PC-9 (cell line): ENCODE data around the gene PTPN14. TPM values are rescaled to one million over a fixed set of nuclear protein-coding genes. Genes with fewer than 3 reads are reported as not detected.

Experiments used
- BruUV-seq: library from RNA; stranded (reverse); fragments of 400-500 nt; replicated peaks from 2 replicates; lab custom pipeline; 2021; lab: Mats Ljungman, UMichigan
- CTCF ChIA-PET: fragments of 300-600 bp; sonication (Branson Sonifier 250); formaldehyde crosslinking; loops from one replicate; lab custom pipeline; 2022; ENCODE audit warnings: antibody characterized with exemption; lab: Charles Lee
- POLR2A ChIA-PET: fragments of 300-600 bp; sonication (Branson Sonifier 250); formaldehyde crosslinking; loops from one replicate; lab custom pipeline; 2022; ENCODE audit warnings: antibody characterized with exemption; ENCODE audit not compliant: unreplicated experiment; lab: Charles Lee
- DNase-seq, 2 experiments: peaks; one replicate each; pipeline versions ENCODE4 v3.0.0 to v3.0.0-alpha.2; 2015 to 2022; ENCODE audit warnings: mixed read lengths in 1 of 2
- H2AFZ ChIP-seq: fragments of 200-600 bp; sonication (generic); 2 replicates; pipeline ENCODE4 v1.8.1; 2017; ENCODE audit warnings: antibody characterized with exemption
- H3F3A ChIP-seq: fragments of 200-600 bp; sonication (generic); 2 replicates; pipeline ENCODE4 v1.8.1; 2017; ENCODE audit warnings: antibody characterized with exemption, mild to moderate bottlenecking, low read depth; ENCODE audit not compliant: insufficient read depth
- H3K27ac ChIP-seq: fragments of 200-600 bp; sonication (generic); 2 replicates; pipeline ENCODE4 v1.6.1; 2016; ENCODE audit warnings: mixed run types
- H3K27me3 ChIP-seq: fragments of 200-600 bp; sonication (generic); 2 replicates; pipeline ENCODE4 v1.6.1; 2016; ENCODE audit warnings: low read depth, mixed run types; ENCODE audit not compliant: insufficient read depth
- H3K36me3 ChIP-seq: fragments of 200-600 bp; sonication (generic); 2 replicates; pipeline ENCODE4 v1.6.1; 2016; ENCODE audit warnings: low read depth, mixed run types
- H3K4me1 ChIP-seq: fragments of 200-600 bp; sonication (generic); replicated peaks from 2 replicates; pipeline ENCODE4 v1.6.1; 2016; ENCODE audit warnings: mixed run types; ENCODE audit not compliant: insufficient read depth
- H3K4me2 ChIP-seq: fragments of 200-600 bp; sonication (generic); 2 replicates; pipeline ENCODE4 v1.6.1; 2017; ENCODE audit warnings: mixed run types
- H3K4me3 ChIP-seq: fragments of 200-600 bp; sonication (generic); 2 replicates; pipeline ENCODE4 v1.6.1; 2016; ENCODE audit warnings: mixed run types
- H3K79me2 ChIP-seq: fragments of 200-600 bp; sonication (generic); 2 replicates; pipeline ENCODE4 v1.6.1; 2017; ENCODE audit warnings: low read depth, mixed run types
- H3K9me2 ChIP-seq: fragments of 200-600 bp; sonication (generic); 2 replicates; pipeline ENCODE4 v1.8.1; 2017; ENCODE audit warnings: mild to moderate bottlenecking; ENCODE audit not compliant: insufficient read depth
- H3K9me3 ChIP-seq: fragments of 200-600 bp; sonication (generic); 2 replicates; pipeline ENCODE4 v1.8.1; 2016; ENCODE audit warnings: low read depth; ENCODE audit not compliant: insufficient read depth
- H4K20me1 ChIP-seq: fragments of 200-600 bp; sonication (generic); 2 replicates; pipeline ENCODE4 v1.8.1; 2017; ENCODE audit not compliant: insufficient read depth
- CTCF ChIP-seq: fragments of 200-600 bp; sonication (generic); conservative IDR thresholded peaks from 2 replicates; pipeline ENCODE4 v1.6.1; 2017; ENCODE audit warnings: mixed run types, antibody characterized with exemption, mild to moderate bottlenecking, moderate library complexity
- EZH2 ChIP-seq: fragments of 200-600 bp; sonication (generic); IDR thresholded peaks from 2 replicates; pipeline ENCODE4 v1.8.0; 2017; ENCODE audit warnings: antibody characterized with exemption, low read depth
- intact Hi-C: fragments of 100-400 bp; cut with micrococcal nuclease; formaldehyde crosslinking; loops from one replicate; pipeline ENCODE4 v1.10.0; 2022; ENCODE audit not compliant: unreplicated experiment
- total RNA-seq: library from RNA; stranded (reverse); gene quantifications from 2 replicates; pipeline ENCODE4 v1.2.3, GENCODE V29; 2021

Gene PTPN14
- total RNA-seq, 1 experiment from 2014 or later, result 78.9 TPM

DNA sequence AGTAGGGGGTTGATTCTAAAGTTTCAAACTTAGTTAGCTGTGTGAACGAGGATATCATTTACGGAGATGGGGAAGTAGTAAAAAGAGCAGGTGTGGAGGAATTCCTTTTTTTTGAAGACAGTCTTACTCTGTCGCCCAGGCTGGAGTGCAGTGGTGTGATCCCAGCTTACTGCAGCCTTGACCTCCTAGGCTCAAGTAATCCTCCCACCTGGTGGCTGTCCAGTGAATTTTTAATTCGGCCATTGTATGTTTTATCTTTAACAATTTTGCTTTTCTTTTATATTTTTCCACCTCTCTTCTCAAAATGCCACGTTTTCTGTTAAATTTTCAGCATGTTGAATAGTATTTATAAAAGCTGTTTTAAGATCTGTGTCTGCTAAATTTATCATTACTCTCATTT lies 39.3 kb upstream of the PTPN14 start:
- ChIA-PET CTCF (interaction anchor here (1.1 to 1.3 kb wide), 2 partner anchors 187 to 258 kb away, joined by 3 read pairs; no protein-coding TSS in a partner anchor), POLR2A (no interaction called here)
- intact Hi-C loops, result no loop called here
- no peaks in the 10 kb centered on the region for H3K27me3 ChIP-seq
- H3K9me3 ChIP-seq, result no peaks in the 10 kb centered on the region
- TF ChIP-seq EZH2 (no peak), CTCF (peak; percentile 41)
- H3K4me2 ChIP-seq, result no peak overlapping the region
- no peaks in the 10 kb centered on the region for H4K20me1 ChIP-seq
- DNase-seq, result no peak
- no peaks in the 10 kb centered on the region for H3K36me3 ChIP-seq
- BruUV-seq, result no TSS peak
- no peaks in the 10 kb centered on the region for H3K4me1 ChIP-seq
- no peaks in the 10 kb centered on the region for H3F3A ChIP-seq
- no peak overlapping the region for H3K4me3 ChIP-seq
- H2AFZ ChIP-seq, result no peak overlapping the region
- H3K9me2 ChIP-seq, result no peaks in the 10 kb centered on the region
- no peaks in the 10 kb centered on the region for H3K79me2 ChIP-seq
- H3K27ac ChIP-seq, result no peak overlapping the region

DNA sequence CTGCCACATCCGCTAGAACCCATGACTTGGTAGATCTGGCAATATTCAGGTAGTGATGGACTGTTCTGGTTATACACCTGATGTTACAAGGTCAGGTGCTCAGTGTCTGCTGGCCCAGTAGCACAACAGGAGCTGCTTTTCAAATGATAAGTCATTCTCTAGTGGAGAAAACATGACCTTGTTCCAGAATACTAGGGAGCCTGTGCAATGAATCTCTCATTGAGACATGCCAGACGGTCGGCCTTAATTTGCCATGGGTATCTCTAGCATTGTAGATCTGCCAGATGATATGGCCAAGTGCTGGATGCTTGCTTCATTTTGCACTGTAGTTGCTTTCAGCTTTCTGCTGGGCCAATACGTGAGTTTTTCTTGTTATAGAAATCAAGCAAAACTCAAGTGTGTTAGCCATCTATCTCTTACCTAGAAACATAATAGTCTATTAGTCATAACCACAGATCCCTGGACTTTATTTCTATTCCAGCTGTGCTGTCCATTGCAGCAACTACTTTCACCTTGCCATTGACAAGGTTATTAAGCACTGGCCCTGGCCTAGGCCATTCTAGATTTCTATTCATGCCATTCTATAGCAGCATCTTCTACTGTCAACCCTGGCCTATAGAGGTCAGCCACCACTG lies 37.7 kb upstream of the PTPN14 start:
- Histone ChIP-seq H4K20me1 (no peaks in the 10 kb centered on the region), H3K4me3 (no peak overlapping the region), H3K9me3 (no peaks in the 10 kb centered on the region), H2AFZ (no peak overlapping the region), H3K79me2 (no peaks in the 10 kb centered on the region), H3K4me2 (no peak overlapping the region), H3K27me3 (no peaks in the 10 kb centered on the region), H3F3A (no peaks in the 10 kb centered on the region), H3K27ac (no peak overlapping the region), H3K9me2 (no peaks in the 10 kb centered on the region), H3K4me1 (peaks cover 9% of the 10 kb centered on the region; the same call in 1 of the 2 replicates), H3K36me3 (no peaks in the 10 kb centered on the region)
- ChIA-PET CTCF (interaction anchor here (0.6 kb wide), 2 partner anchors 234 to 375 kb away, joined by 4 to 6 read pairs; no protein-coding TSS in a partner anchor), POLR2A (no interaction called here)
- no TSS peak for BruUV-seq
- no peak for TF ChIP-seq CTCF
- TF ChIP-seq EZH2, result no peak
- intact Hi-C loops, result loop anchor here (5.0 to 10.0 kb wide), 2 partner anchors 114 to 372 kb away; no protein-coding TSS in a partner anchor
- DNase-seq, result no peak

GRCh38 chr1:214587165-214587564 lies 35.8 kb upstream of the PTPN14 start:
- Histone ChIP-seq H3K4me2 (no peak overlapping the region), H3K4me3 (no peak overlapping the region), H4K20me1 (no peaks in the 10 kb centered on the region), H3K9me3 (no peaks in the 10 kb centered on the region), H3K79me2 (no peaks in the 10 kb centered on the region), H2AFZ (no peak overlapping the region), H3K9me2 (no peaks in the 10 kb centered on the region), H3K27me3 (no peaks in the 10 kb centered on the region), H3K4me1 (peaks cover 14% of the 10 kb centered on the region), H3K27ac (no peak overlapping the region), H3K36me3 (no peaks in the 10 kb centered on the region), H3F3A (0 out of 2 replicates have a peak, but pooled peaks cover 2% of the 10 kb centered on the region)
- no TSS peak for BruUV-seq
- POLR2A ChIA-PET, result no interaction called here
- TF ChIP-seq CTCF (no peak), EZH2 (no peak)
- CTCF ChIA-PET, result no interaction called here
- DNase-seq, result no peak
- intact Hi-C loops, result loop anchor here (5.0 to 10.0 kb wide), 2 partner anchors 112 to 370 kb away; no protein-coding TSS in a partner anchor
